Astrocyte (in vitro differentiated cells and primary cell): ENCODE measurements around the gene BCS1L.

ENCODE experiments used
- CTCF ChIP-seq: IDR thresholded peaks from 2 replicates; pipeline ENCODE4 v1.5.1; 2011; ENCODE audit warnings: low read depth, mild to moderate bottlenecking, inconsistent platforms, low read length, moderate library complexity; ENCODE audit not compliant: insufficient read depth
- EZH2 ChIP-seq: IDR thresholded peaks from 2 replicates; pipeline ENCODE4 v1.6.1; 2012; ENCODE audit warnings: mild to moderate bottlenecking, low read length, inconsistent platforms; ENCODE audit not compliant: insufficient read depth

GRCh38 chr2:218622606-218623365, 36.7 kb upstream of the BCS1L start:
- TF ChIP-seq CTCF: no peak
- TF ChIP-seq EZH2: no peak
